Sigmoid colon (tissue), 4 donors: ENCODE data around the gene RASSF1.

Experiments used
- POLR2A ChIP-seq, 2 donors: fragments of 450-650 bp; IDR thresholded peaks; one replicate each; pipeline ENCODE4 v1.6.1; 2016; ENCODE audit warnings: antibody characterized with exemption in 2 of 2, mild to moderate bottlenecking in 2 of 2, moderate library complexity in 2 of 2
- POLR2AphosphoS5 ChIP-seq, 4 donors: sonication (generic); formaldehyde crosslinking; IDR thresholded peaks; one replicate each; pipeline ENCODE4 v1.6.1; 2017; ENCODE audit warnings: antibody characterized with exemption in 4 of 4

DNA sequence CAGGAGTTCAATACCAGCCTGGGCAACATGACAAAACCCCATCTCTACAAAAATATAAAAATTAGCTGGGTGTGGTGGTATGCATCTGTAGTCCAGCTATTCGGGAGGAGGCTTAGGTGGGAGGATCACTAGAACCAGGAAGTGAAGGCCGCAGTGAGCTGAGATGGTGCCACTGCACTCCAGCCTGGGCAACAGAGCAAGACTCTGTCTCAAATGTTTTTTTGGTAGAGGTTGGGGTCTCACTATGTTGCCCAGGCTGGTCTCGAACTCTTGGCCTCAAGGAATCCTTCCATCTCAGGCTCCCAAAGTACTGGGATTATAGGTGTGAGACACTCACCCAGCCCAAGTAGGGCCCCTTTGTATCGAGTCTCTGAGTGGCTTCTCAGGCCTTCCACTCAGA lies 46.5 kb downstream of the RASSF1 start:
- TF ChIP-seq POLR2AphosphoS5 (IDR thresholded peaks at IDR 0.05) (no peak), POLR2A (IDR thresholded peaks at IDR 0.05) (no peak)
